HepG2 (cell line): Measurements from ENCODE around the gene C14orf119. TPM values are rescaled to one million over a fixed set of nuclear protein-coding genes. Genes with fewer than 3 reads are reported as not detected.

ENCODE experiments used
- ARID2 ChIP-seq: sonication (generic); formaldehyde crosslinking; IDR thresholded peaks from 2 replicates; pipeline ENCODE4 v1.8.1; 2022; ENCODE audit warnings: mild to moderate bottlenecking, missing genetic modification reagents, borderline replicate concordance
- BRF2 ChIP-seq: sonication (generic); formaldehyde crosslinking; IDR thresholded peaks from 2 replicates; pipeline ENCODE4 v1.8.1; 2022; ENCODE audit warnings: mild to moderate bottlenecking, missing genetic modification reagents
- JUNB ChIP-seq: sonication (generic); formaldehyde crosslinking; IDR thresholded peaks from 2 replicates; pipeline ENCODE4 v1.8.0; 2022; ENCODE audit warnings: missing genetic modification reagents, mild to moderate bottlenecking, borderline replicate concordance
- MYPOP ChIP-seq: sonication (generic); formaldehyde crosslinking; IDR thresholded peaks from 2 replicates; pipeline ENCODE4 v1.8.1; 2023; ENCODE audit warnings: mild to moderate bottlenecking, moderate library complexity, missing genetic modification reagents
- PCBP2 ChIP-seq: fragments of 200-400 bp; formaldehyde crosslinking; optimal IDR thresholded peaks from 2 replicates; pipeline ENCODE3; 2018; ENCODE audit warnings: low read length, low read depth; ENCODE audit not compliant: poor library complexity, severe bottlenecking
- SMARCC2 ChIP-seq: fragments of 450-650 bp; IDR thresholded peaks from 2 replicates; pipeline ENCODE4 v1.6.1; 2017; ENCODE audit warnings: antibody characterized with exemption, mild to moderate bottlenecking
- SNAPC2 ChIP-seq: sonication (generic); formaldehyde crosslinking; IDR thresholded peaks from 2 replicates; pipeline ENCODE4 v1.8.1; 2022; ENCODE audit warnings: mild to moderate bottlenecking, missing genetic modification reagents
- SOX6 ChIP-seq, 2 experiments: fragments of 450-650 bp in 1 of 2; sonication (generic) in 1 of 2; formaldehyde crosslinking in 1 of 2; IDR thresholded peaks; 2 replicates each; pipeline versions ENCODE4 v1.4.0 to v1.6.1; 2017 to 2020; ENCODE audit warnings: antibody characterized with exemption in 1 of 2, mild to moderate bottlenecking in 1 of 2, missing genetic modification reagents in 1 of 2
- SRSF4 ChIP-seq: fragments of 200-400 bp; formaldehyde crosslinking; IDR thresholded peaks from one replicate; pipeline ENCODE4 v1.6.1; 2018; ENCODE audit warnings: mild to moderate bottlenecking, low read depth, low read length, moderate library complexity; ENCODE audit not compliant: poor library complexity, severe bottlenecking
- STAT6 ChIP-seq: sonication (generic); formaldehyde crosslinking; IDR thresholded peaks from 2 replicates; pipeline ENCODE4 v1.4.0; 2020; ENCODE audit warnings: missing genetic modification reagents, mild to moderate bottlenecking, borderline replicate concordance
- TEAD3 ChIP-seq: optimal IDR thresholded peaks from 2 replicates; pipeline ENCODE3; 2016; ENCODE audit warnings: borderline replicate concordance
- TFDP2 ChIP-seq: sonication (generic); formaldehyde crosslinking; IDR thresholded peaks from 2 replicates; pipeline ENCODE4 v1.4.0; 2020; ENCODE audit warnings: missing genetic modification reagents
- ZBTB46 ChIP-seq: sonication (generic); formaldehyde crosslinking; IDR thresholded peaks from 2 replicates; pipeline ENCODE4 v1.4.0; 2020; ENCODE audit warnings: mild to moderate bottlenecking, missing genetic modification reagents, borderline replicate concordance
- ZNF383 ChIP-seq: sonication (generic); formaldehyde crosslinking; IDR thresholded peaks from 2 replicates; pipeline ENCODE4 v1.4.0; 2020; ENCODE audit warnings: missing genetic modification reagents, mild to moderate bottlenecking, borderline replicate concordance
- ZNF446 ChIP-seq: sonication (generic); formaldehyde crosslinking; IDR thresholded peaks from 2 replicates; pipeline ENCODE4 v1.5.0; 2020; ENCODE audit warnings: mild to moderate bottlenecking, missing genetic modification reagents
- ZNF691 ChIP-seq: sonication (generic); formaldehyde crosslinking; IDR thresholded peaks from 2 replicates; pipeline ENCODE4 v1.4.0; 2020; ENCODE audit warnings: missing genetic modification reagents, low read depth, mild to moderate bottlenecking, borderline replicate concordance
- ZSCAN12 ChIP-seq: sonication (generic); formaldehyde crosslinking; IDR thresholded peaks from 2 replicates; pipeline ENCODE4 v1.9.0; 2021; ENCODE audit warnings: mild to moderate bottlenecking, missing genetic modification reagents
- polyA plus RNA-seq, 8 experiments: library from polyadenylated mRNA; depleted of rRNA in 3 of 8; stranded (reverse) in 7 of 8; unstranded in 1 of 8; fragments of >200 nt; fragmentation: Illumina TruSeq in 4 of 8; extraction: Trizol in 4 of 8; gene quantifications; 2 replicates each; pipeline versions ENCODE4 v1.2.1 to v1.2.3, GENCODE V29; 2011 to 2016; ENCODE audit warnings: low read depth in 4 of 8, missing spikeins in 1 of 8, mixed read lengths in 1 of 8; ENCODE audit not compliant: insufficient read depth in 1 of 8
- total RNA-seq, 5 experiments: library from RNA; depleted of rRNA; stranded (reverse); fragments of >200 nt; fragmentation: Illumina TruSeq; extraction: Trizol; gene quantifications; 2 replicates each; pipeline ENCODE4 v1.2.3, GENCODE V29; 2016; ENCODE audit warnings: low read depth in 1 of 5

C14orf119 gene
- total and polyA plus RNA-seq, 2 of the 13 experiments (the other 11 are each of a cell fraction or from before 2014, with no cell fraction given), result 117 to 206 TPM

- TF ChIP-seq SNAPC2 (CRISPR knock-in tag), result no peak
- 0 out of 2 replicates have a peak, but pooled peaks have one; percentile 16 for TF ChIP-seq ARID2
- TF ChIP-seq JUNB (CRISPR knock-in tag), result peak; percentile 66
- TF ChIP-seq TEAD3, result no peak
- no peak for TF ChIP-seq ZSCAN12 (CRISPR knock-in tag)
- TF ChIP-seq PCBP2, result peak; percentile 64
- peak; percentile 13; the same call in 1 of the 2 replicates for TF ChIP-seq TFDP2
- no peak for TF ChIP-seq SRSF4
- peak; percentile 84; the same call in 1 of the 2 replicates for TF ChIP-seq SOX6 (IDR thresholded peaks at IDR 0.05)
- TF ChIP-seq SOX6 (CRISPR knock-in tag; IDR thresholded peaks at IDR 0.05), result no peak
- TF ChIP-seq ZBTB46 (CRISPR knock-in tag), result 0 out of 2 replicates have a peak, but pooled peaks have one; percentile 80
- TF ChIP-seq SMARCC2, result no peak
- 0 out of 2 replicates have a peak, but pooled peaks have one; percentile 12 for TF ChIP-seq ZNF691 (CRISPR knock-in tag)
- 0 out of 2 replicates have a peak, but pooled peaks have one; percentile 48 for TF ChIP-seq ZNF446 (CRISPR knock-in tag)
- no peak for TF ChIP-seq BRF2 (CRISPR knock-in tag)
- TF ChIP-seq STAT6 (CRISPR knock-in tag), result no peak
- no peak for TF ChIP-seq ZNF383 (CRISPR knock-in tag)
- no peak for TF ChIP-seq MYPOP
Observed at GRCh38 chr14:23056956-23057756, 38.1 kb upstream of the C14orf119 start, which contains the start of gene CDH24 (continued).
